HepG2 (cell line): ENCODE results near the gene PRKRIP1. TPM values are rescaled to one million over a fixed set of nuclear protein-coding genes. Genes with fewer than 3 reads are reported as not detected.
"Not testable (repeated sequence)": the region's sequence is repeated elsewhere in the genome, so short reads cannot be mapped to it uniquely, and the experiment has no call there.

Source experiments
- ATAC-seq: fragments of 200-7000 bp; cut with Tn5 transposase; 3 replicates; pipeline ENCODE4 v1.9.1; 2020; ENCODE audit warnings: mild to moderate bottlenecking, moderate library complexity
- BruUV-seq: library from RNA; stranded (reverse); fragments of 400-500 nt; replicated peaks from 2 replicates; lab custom pipeline; 2021; lab: Mats Ljungman, UMichigan
- CTCF ChIA-PET: fragments of 300-600 bp; formaldehyde crosslinking; extraction: SDS; loops from one replicate; lab custom pipeline; 2021; ENCODE audit warnings: low total read pairs, inconsistent platforms, low intra/inter-chr PET ratio; lab: Yijun Ruan, JAX
- POLR2A ChIA-PET: fragments of 350-600 bp; sonication (Branson Sonifier 250); formaldehyde crosslinking; loops from one replicate; lab custom pipeline; 2020; ENCODE audit warnings: antibody characterized with exemption, inconsistent platforms; lab: Yijun Ruan, JAX
- DNase-seq: peaks from one replicate; pipeline ENCODE4 v3.0.0-alpha.2; 2015; ENCODE audit warnings: low spot score
- FAIRE-seq: peaks from 3 replicates; lab custom pipeline; 2011; peaks lifted over from hg19 to GRCh38; lab: Jason Lieb, UNC
- H2AFZ ChIP-seq: one replicate; pipeline ENCODE4 v1.6.1; 2011; ENCODE audit warnings: low read length, inconsistent platforms
- H3K27ac ChIP-seq: fragments of 300-600 bp; 3 replicates; pipeline ENCODE4 v1.8.0; 2011; ENCODE audit warnings: mixed run types, mild to moderate bottlenecking, mixed read lengths, low read length, inconsistent platforms; ENCODE audit not compliant: insufficient read depth; ENCODE audit errors: extremely low read length
- H3K27me3 ChIP-seq, 2 experiments: fragments of 200-600 bp in 1 of 2; 2 replicates in 1 of 2; 3 replicates in 1 of 2; pipeline versions ENCODE4 v1.6.0 to v1.8.0; 2011; ENCODE audit warnings: low read length in 2 of 2, mild to moderate bottlenecking in 2 of 2, moderate library complexity in 2 of 2, inconsistent platforms in 1 of 2; ENCODE audit not compliant: insufficient read depth in 2 of 2, control insufficient read depth in 1 of 2
- H3K36me3 ChIP-seq, 2 experiments: fragments of 200-600 bp in 1 of 2; replicated peaks in 1 of 2; 2 replicates in 1 of 2; 3 replicates in 1 of 2; pipeline versions ENCODE4 v1.5.1 to v1.8.0; 2011; ENCODE audit warnings: low read length in 2 of 2, inconsistent platforms in 1 of 2; ENCODE audit not compliant: insufficient read depth in 2 of 2, control insufficient read depth in 1 of 2
- H3K4me1 ChIP-seq: 2 replicates; pipeline ENCODE4 v1.5.1; 2012; ENCODE audit warnings: low read length, inconsistent platforms; ENCODE audit not compliant: insufficient read depth
- H3K4me2 ChIP-seq: 2 replicates; pipeline ENCODE4 v1.6.0; 2011; ENCODE audit warnings: low read depth, low read length, inconsistent platforms
- H3K4me3 ChIP-seq, 3 experiments: fragments of 200-600 bp in 1 of 3; sonication (generic), shearing (Covaris generic) in 1 of 3; replicated peaks in 1 of 3; 2 replicates each; pipeline ENCODE4 v1.5.1; 2011 to 2016; ENCODE audit warnings: low read length in 3 of 3, inconsistent platforms in 2 of 3, low read depth in 2 of 3, mild to moderate bottlenecking in 2 of 3, control low read depth in 1 of 3, mixed read lengths in 1 of 3; ENCODE audit not compliant: insufficient read depth in 1 of 3
- H3K79me2 ChIP-seq: one replicate; pipeline ENCODE4 v1.6.1; 2011; ENCODE audit warnings: low read length, inconsistent platforms; ENCODE audit not compliant: insufficient read depth
- H3K9ac ChIP-seq: 2 replicates; pipeline ENCODE4 v1.6.0; 2011; ENCODE audit warnings: mild to moderate bottlenecking, low read depth, low read length, inconsistent platforms; ENCODE audit not compliant: insufficient read depth
- H3K9me3 ChIP-seq: 2 replicates; pipeline ENCODE4 v1.5.1; 2012; ENCODE audit warnings: mild to moderate bottlenecking, low read length
- H4K20me1 ChIP-seq: 2 replicates; pipeline ENCODE4 v1.6.0; 2011; ENCODE audit warnings: inconsistent platforms, mild to moderate bottlenecking, low read length, moderate library complexity; ENCODE audit not compliant: insufficient read depth
- ETV6 ChIP-seq: sonication (generic); formaldehyde crosslinking; conservative IDR thresholded peaks from 2 replicates; pipeline ENCODE4 v1.4.0; 2020; ENCODE audit warnings: missing genetic modification reagents
- FOXM1 ChIP-seq: sonication (generic); formaldehyde crosslinking; IDR thresholded peaks from 2 replicates; pipeline ENCODE4 v1.5.0; 2020; ENCODE audit warnings: missing genetic modification reagents
- GTF2F1 ChIP-seq: fragments of 150-350 bp; IDR thresholded peaks from 2 replicates; pipeline ENCODE4 v1.6.1; 2014; ENCODE audit warnings: low read length
- HOXA7 ChIP-seq: sonication (generic); formaldehyde crosslinking; IDR thresholded peaks from 2 replicates; pipeline ENCODE4 v1.8.1; 2022; ENCODE audit warnings: mild to moderate bottlenecking, missing genetic modification reagents, moderate library complexity
- KDM2A ChIP-seq: sonication (generic); formaldehyde crosslinking; IDR thresholded peaks from 2 replicates; pipeline ENCODE4 v1.4.0; 2020; ENCODE audit warnings: low read depth, missing genetic modification reagents, borderline replicate concordance
- NR2F2 ChIP-seq: IDR thresholded peaks from 2 replicates; pipeline ENCODE4 v1.6.1; 2012; ENCODE audit warnings: low read depth, inconsistent platforms, borderline replicate concordance
- RAD21 ChIP-seq: fragments of 450-650 bp; formaldehyde crosslinking; IDR thresholded peaks from 2 replicates; pipeline ENCODE4 v1.5.0; 2020; ENCODE audit warnings: mild to moderate bottlenecking
- SPEN ChIP-seq: sonication (generic); formaldehyde crosslinking; IDR thresholded peaks from 2 replicates; pipeline ENCODE4 v1.5.1; 2020; ENCODE audit warnings: low read depth, mild to moderate bottlenecking, missing genetic modification reagents
- TBP ChIP-seq: sonication (generic); formaldehyde crosslinking; IDR thresholded peaks from 2 replicates; pipeline ENCODE4 v1.5.0; 2020; ENCODE audit warnings: missing genetic modification reagents
- TMF1 ChIP-seq: sonication (generic); formaldehyde crosslinking; IDR thresholded peaks from 2 replicates; pipeline ENCODE4 v1.8.1; 2022; ENCODE audit warnings: low read depth, missing genetic modification reagents
- ZMAT3 ChIP-seq: sonication (generic); formaldehyde crosslinking; conservative IDR thresholded peaks from 2 replicates; pipeline ENCODE4 v1.7.0; 2021; ENCODE audit warnings: missing genetic modification reagents
- ZNF354B ChIP-seq: sonication (generic); formaldehyde crosslinking; IDR thresholded peaks from 2 replicates; pipeline ENCODE4 v1.8.0; 2022; ENCODE audit warnings: mild to moderate bottlenecking, missing genetic modification reagents
- ZNF430 ChIP-seq: sonication (generic); formaldehyde crosslinking; IDR thresholded peaks from 2 replicates; pipeline ENCODE4 v1.9.0; 2021; ENCODE audit warnings: mild to moderate bottlenecking, missing genetic modification reagents
- ZNF660 ChIP-seq: sonication (generic); formaldehyde crosslinking; IDR thresholded peaks from 2 replicates; pipeline ENCODE4 v1.5.1; 2020; ENCODE audit warnings: mild to moderate bottlenecking, low read depth, missing genetic modification reagents, borderline replicate concordance
- ZNF709 ChIP-seq: sonication (generic); formaldehyde crosslinking; IDR thresholded peaks from 2 replicates; pipeline ENCODE4 v1.5.0; 2020; ENCODE audit warnings: mild to moderate bottlenecking, missing genetic modification reagents
- ZNF792 ChIP-seq: IDR thresholded peaks from 2 replicates; pipeline ENCODE4 v1.6.1; 2016
- WGBS: methylation state at CpG from one replicate; pipeline ENCODE4 v1.1.6; 2017; ENCODE audit warnings: low lambda C conversion rate; 5-methylcytosine and 5-hydroxymethylcytosine counted together
- in situ Hi-C: cut with HindIII; loops from 2 replicates; pipeline ENCODE4 v1.10.0; 2017; ENCODE audit warnings: low pct_unique_long_range_greater_than_20kb; ENCODE audit not compliant: extremely low pct_ligation_motif_present
- intact Hi-C: fragments of 100-400 bp; cut with micrococcal nuclease; formaldehyde crosslinking; loops from one replicate; pipeline ENCODE4 v1.10.0; 2022; ENCODE audit not compliant: unreplicated experiment
- polyA plus RNA-seq, 8 experiments: library from polyadenylated mRNA; depleted of rRNA in 3 of 8; stranded (reverse) in 7 of 8; unstranded in 1 of 8; fragments of >200 nt; fragmentation: Illumina TruSeq in 4 of 8; extraction: Trizol in 4 of 8; gene quantifications; 2 replicates each; pipeline versions ENCODE4 v1.2.1 to v1.2.3, GENCODE V29; 2011 to 2016; ENCODE audit warnings: low read depth in 4 of 8, missing spikeins in 1 of 8, mixed read lengths in 1 of 8; ENCODE audit not compliant: insufficient read depth in 1 of 8
- total RNA-seq, 5 experiments: library from RNA; depleted of rRNA; stranded (reverse); fragments of >200 nt; fragmentation: Illumina TruSeq; extraction: Trizol; gene quantifications; 2 replicates each; pipeline ENCODE4 v1.2.3, GENCODE V29; 2016; ENCODE audit warnings: low read depth in 1 of 5
- TF ChIP-seq, protein P1 (sequence below): IDR thresholded peaks from 2 replicates; pipeline ENCODE4 v1.6.1; 2012; ENCODE audit warnings: low read length, improper control_type of control experiment
- TF ChIP-seq, protein P2 (sequence below): sonication (generic); formaldehyde crosslinking; IDR thresholded peaks from 2 replicates; pipeline ENCODE4 v1.4.0; 2020; ENCODE audit warnings: mild to moderate bottlenecking, low read depth, missing genetic modification reagents
- TF ChIP-seq, protein P3 (sequence below): sonication (generic); formaldehyde crosslinking; IDR thresholded peaks from 2 replicates; pipeline ENCODE4 v1.8.0; 2022; ENCODE audit warnings: missing genetic modification reagents, low read depth, mild to moderate bottlenecking, borderline replicate concordance

Gene PRKRIP1
- total and polyA plus RNA-seq, 2 of the 13 experiments (the other 11 are each of a cell fraction or from before 2014, with no cell fraction given), result 13.2 to 16.8 TPM

DNA sequence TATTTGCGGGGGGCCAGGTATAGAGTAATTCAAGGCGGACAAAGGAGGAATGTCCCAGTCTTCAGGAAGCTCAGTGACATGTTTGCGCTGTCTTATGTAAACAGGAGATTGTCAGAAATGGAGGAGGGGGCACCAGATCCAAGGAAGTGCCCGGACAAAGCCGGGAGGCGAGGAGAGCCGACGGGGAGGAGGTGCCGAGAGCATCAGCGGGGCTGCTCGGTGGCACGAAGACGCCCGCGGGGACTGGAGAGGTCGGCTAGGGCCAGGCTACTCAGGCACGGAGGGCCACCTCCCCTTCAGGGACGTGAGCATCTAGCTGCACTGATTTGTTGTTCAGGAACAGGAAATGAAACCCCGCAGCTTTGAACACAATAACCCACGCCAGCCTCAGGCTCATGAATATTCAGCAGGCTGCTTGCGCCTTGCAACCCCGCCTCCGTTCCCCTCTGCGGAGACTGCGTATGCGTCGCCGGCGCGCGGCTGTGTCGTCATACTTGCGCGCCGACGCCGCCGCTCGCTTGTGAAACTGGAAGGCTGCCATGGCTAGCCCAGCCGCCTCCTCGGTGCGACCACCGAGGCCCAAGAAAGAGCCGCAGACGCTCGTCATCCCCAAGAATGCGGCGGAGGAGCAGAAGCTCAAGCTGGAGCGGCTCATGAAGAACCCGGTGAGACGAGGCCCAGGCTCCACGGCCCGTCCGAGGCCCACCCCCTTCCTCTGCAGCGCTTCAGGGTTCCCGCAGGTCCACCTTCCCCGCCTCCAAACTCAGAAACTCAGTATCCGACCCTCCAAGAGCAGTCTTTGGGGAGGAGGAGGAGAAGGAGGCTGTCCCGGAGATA, at the start of gene PRKRIP1 (continued):
- TF ChIP-seq, protein P1, sequence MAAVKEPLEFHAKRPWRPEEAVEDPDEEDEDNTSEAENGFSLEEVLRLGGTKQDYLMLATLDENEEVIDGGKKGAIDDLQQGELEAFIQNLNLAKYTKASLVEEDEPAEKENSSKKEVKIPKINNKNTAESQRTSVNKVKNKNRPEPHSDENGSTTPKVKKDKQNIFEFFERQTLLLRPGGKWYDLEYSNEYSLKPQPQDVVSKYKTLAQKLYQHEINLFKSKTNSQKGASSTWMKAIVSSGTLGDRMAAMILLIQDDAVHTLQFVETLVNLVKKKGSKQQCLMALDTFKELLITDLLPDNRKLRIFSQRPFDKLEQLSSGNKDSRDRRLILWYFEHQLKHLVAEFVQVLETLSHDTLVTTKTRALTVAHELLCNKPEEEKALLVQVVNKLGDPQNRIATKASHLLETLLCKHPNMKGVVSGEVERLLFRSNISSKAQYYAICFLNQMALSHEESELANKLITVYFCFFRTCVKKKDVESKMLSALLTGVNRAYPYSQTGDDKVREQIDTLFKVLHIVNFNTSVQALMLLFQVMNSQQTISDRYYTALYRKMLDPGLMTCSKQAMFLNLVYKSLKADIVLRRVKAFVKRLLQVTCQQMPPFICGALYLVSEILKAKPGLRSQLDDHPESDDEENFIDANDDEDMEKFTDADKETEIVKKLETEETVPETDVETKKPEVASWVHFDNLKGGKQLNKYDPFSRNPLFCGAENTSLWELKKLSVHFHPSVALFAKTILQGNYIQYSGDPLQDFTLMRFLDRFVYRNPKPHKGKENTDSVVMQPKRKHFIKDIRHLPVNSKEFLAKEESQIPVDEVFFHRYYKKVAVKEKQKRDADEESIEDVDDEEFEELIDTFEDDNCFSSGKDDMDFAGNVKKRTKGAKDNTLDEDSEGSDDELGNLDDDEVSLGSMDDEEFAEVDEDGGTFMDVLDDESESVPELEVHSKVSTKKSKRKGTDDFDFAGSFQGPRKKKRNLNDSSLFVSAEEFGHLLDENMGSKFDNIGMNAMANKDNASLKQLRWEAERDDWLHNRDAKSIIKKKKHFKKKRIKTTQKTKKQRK, result no peak
- TF ChIP-seq ZNF660 (CRISPR knock-in tag) (no peak), ZMAT3 (CRISPR knock-in tag) (peak; percentile 47; the same call in 1 of the 2 replicates), ZNF430 (CRISPR knock-in tag) (peak; percentile 58; the same call in 1 of the 2 replicates), ZNF709 (CRISPR knock-in tag) (no peak; the same call in 1 of the 2 replicates), RAD21 (CRISPR knock-in tag) (0 out of 2 replicates have a peak, but pooled peaks have one; percentile 9), ETV6 (CRISPR knock-in tag) (no peak), HOXA7 (CRISPR knock-in tag) (no peak), ZNF354B (CRISPR knock-in tag) (no peak), SPEN (CRISPR knock-in tag) (peak; percentile 33; the same call in 1 of the 2 replicates), NR2F2 (no peak), GTF2F1 (no peak), FOXM1 (CRISPR knock-in tag) (no peak), TBP (CRISPR knock-in tag) (peak; percentile 20; the same call in 1 of the 2 replicates), KDM2A (CRISPR knock-in tag) (peak; percentile 100), ZNF792 (CRISPR knock-in tag) (no peak), TMF1 (no peak)
- TF ChIP-seq, protein P2, sequence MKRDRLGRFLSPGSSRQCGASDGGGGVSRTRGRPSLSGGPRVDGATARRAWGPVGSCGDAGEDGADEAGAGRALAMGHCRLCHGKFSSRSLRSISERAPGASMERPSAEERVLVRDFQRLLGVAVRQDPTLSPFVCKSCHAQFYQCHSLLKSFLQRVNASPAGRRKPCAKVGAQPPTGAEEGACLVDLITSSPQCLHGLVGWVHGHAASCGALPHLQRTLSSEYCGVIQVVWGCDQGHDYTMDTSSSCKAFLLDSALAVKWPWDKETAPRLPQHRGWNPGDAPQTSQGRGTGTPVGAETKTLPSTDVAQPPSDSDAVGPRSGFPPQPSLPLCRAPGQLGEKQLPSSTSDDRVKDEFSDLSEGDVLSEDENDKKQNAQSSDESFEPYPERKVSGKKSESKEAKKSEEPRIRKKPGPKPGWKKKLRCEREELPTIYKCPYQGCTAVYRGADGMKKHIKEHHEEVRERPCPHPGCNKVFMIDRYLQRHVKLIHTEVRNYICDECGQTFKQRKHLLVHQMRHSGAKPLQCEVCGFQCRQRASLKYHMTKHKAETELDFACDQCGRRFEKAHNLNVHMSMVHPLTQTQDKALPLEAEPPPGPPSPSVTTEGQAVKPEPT (CRISPR knock-in tag), result no peak
- TF ChIP-seq, protein P3, sequence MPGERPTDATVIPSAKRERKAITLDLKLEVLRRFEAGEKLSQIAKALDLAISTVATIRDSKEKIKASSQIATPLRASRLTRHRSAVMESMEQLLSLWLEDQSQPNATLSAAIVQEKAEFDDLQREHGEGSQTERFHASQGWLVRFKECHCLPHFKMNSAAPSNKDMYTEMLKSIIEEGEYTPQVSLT, result no peak

DNA sequence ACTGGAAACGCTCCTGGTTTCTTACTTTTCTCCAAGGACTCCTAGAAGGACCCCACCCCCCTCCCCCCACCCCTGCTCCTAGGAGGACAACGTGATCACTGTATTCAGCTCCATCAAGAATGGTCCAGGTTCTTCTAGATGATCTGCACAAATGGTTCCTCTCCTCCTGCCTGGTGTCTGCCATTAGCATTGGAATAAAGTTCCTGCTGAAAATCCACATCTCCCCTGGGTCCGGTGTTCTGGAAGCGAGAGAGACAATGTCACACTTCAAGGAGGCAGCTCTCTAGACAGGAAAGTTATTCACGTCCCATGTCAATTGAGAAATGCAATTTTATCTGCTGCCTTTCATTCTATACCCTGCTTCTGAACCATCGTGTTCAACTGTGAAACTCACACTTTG, 49.2 kb upstream of the PRKRIP1 start:
- H3K9me3 ChIP-seq, DNase-seq, H2AFZ ChIP-seq, H4K20me1 ChIP-seq, CTCF ChIA-PET, H3K27ac ChIP-seq, POLR2A ChIA-PET, H3K27me3 ChIP-seq, H3K36me3 ChIP-seq, H3K9ac ChIP-seq, in situ Hi-C loops, FAIRE-seq, BruUV-seq, H3K4me3 ChIP-seq, H3K4me1 ChIP-seq, H3K4me2 ChIP-seq, ATAC-seq, intact Hi-C loops, H3K79me2 ChIP-seq: not testable (repeated sequence)
- WGBS, result 81% methylated on average over 4 of the region's 6 CpGs
